Neural cell (in vitro differentiated cells): Measurements from ENCODE around the gene FAM53B. TPM values are rescaled to one million over a fixed set of nuclear protein-coding genes. Genes with fewer than 3 reads are reported as not detected.

Experiments used
- H2AFZ ChIP-seq: fragments of 200-600, 300-800 bp; sonication (generic), shearing (Covaris generic); 2 replicates; pipeline ENCODE4 v1.6.0; 2014; ENCODE audit warnings: low read depth, mild to moderate bottlenecking, antibody characterized with exemption, low read length, moderate library complexity
- H3F3A ChIP-seq: fragments of 200-600 bp; shearing (Covaris generic); 2 replicates; pipeline ENCODE4 v1.6.1; 2016; ENCODE audit warnings: mild to moderate bottlenecking, moderate library complexity, mixed read lengths, antibody characterized with exemption, low read length; ENCODE audit not compliant: insufficient read depth, poor library complexity, severe bottlenecking
- H3K27ac ChIP-seq: fragments of 200-600, 300-800 bp; sonication (generic), shearing (Covaris generic); 2 replicates; pipeline ENCODE4 v1.5.1; 2014; ENCODE audit warnings: mild to moderate bottlenecking, low read length, moderate library complexity
- H3K27me3 ChIP-seq: fragments of 300-800, 200-600 bp; sonication (generic), shearing (Covaris generic); 2 replicates; pipeline ENCODE4 v1.6.0; 2014; ENCODE audit warnings: mild to moderate bottlenecking, low read depth, low read length, moderate library complexity; ENCODE audit not compliant: insufficient read depth
- H3K36me3 ChIP-seq: fragments of 300-800, 200-600 bp; sonication (generic), shearing (Covaris generic); 2 replicates; pipeline ENCODE4 v1.5.1; 2014; ENCODE audit warnings: mild to moderate bottlenecking, antibody characterized with exemption, low read length, moderate library complexity; ENCODE audit not compliant: insufficient read depth
- H3K4me2 ChIP-seq: fragments of 300-800, 200-600 bp; sonication (generic), shearing (Covaris generic); 2 replicates; pipeline ENCODE4 v1.6.0; 2014; ENCODE audit warnings: mild to moderate bottlenecking, low read length
- H3K4me3 ChIP-seq: fragments of 300-800, 200-600 bp; sonication (generic), shearing (Covaris generic); 2 replicates; pipeline ENCODE4 v1.5.1; 2014; ENCODE audit warnings: mild to moderate bottlenecking, low read length, moderate library complexity
- H3K79me2 ChIP-seq: fragments of 200-600 bp; shearing (Covaris generic); replicated peaks from 2 replicates; pipeline ENCODE4 v1.6.0; 2014; ENCODE audit warnings: mild to moderate bottlenecking, low read length, moderate library complexity; ENCODE audit not compliant: insufficient read depth
- H3K9ac ChIP-seq: fragments of 300-800, 200-600 bp; sonication (generic), shearing (Covaris generic); 2 replicates; pipeline ENCODE4 v1.6.1; 2016; ENCODE audit warnings: mild to moderate bottlenecking, low read length, mixed read lengths
- H3K9me2 ChIP-seq: fragments of 200-600 bp; shearing (Covaris generic); 2 replicates; pipeline ENCODE4 v1.6.1; 2016; ENCODE audit warnings: mild to moderate bottlenecking, low read length, mixed read lengths; ENCODE audit not compliant: insufficient read depth
- H3K9me3 ChIP-seq: fragments of 200-600, 300-800 bp; sonication (generic), shearing (Covaris generic); 2 replicates; pipeline ENCODE4 v1.6.1; 2016; ENCODE audit warnings: mild to moderate bottlenecking, mixed run types, low read length, moderate library complexity, mixed read lengths
- H4K20me1 ChIP-seq: fragments of 200-600 bp; shearing (Covaris generic); 2 replicates; pipeline ENCODE4 v1.6.1; 2016; ENCODE audit warnings: mild to moderate bottlenecking, mixed run types; ENCODE audit not compliant: insufficient read depth
- EP300 ChIP-seq: fragments of 450-650 bp; conservative IDR thresholded peaks from 2 replicates; pipeline ENCODE4 v1.6.1; 2014; ENCODE audit warnings: antibody characterized with exemption, mild to moderate bottlenecking, moderate library complexity; ENCODE audit not compliant: poor library complexity, severe bottlenecking
- EZH2 ChIP-seq: fragments of 200-600, 300-800 bp; shearing (Covaris generic), sonication (generic); IDR thresholded peaks from 2 replicates; pipeline ENCODE4 v1.6.1; 2014; ENCODE audit warnings: antibody characterized with exemption, low read length, borderline replicate concordance, mild to moderate bottlenecking; ENCODE audit not compliant: insufficient read depth, poor library complexity, severe bottlenecking
- MXI1 ChIP-seq: fragments of 450-650 bp; conservative IDR thresholded peaks from 2 replicates; pipeline ENCODE4 v1.6.1; 2014; ENCODE audit warnings: antibody characterized with exemption, mild to moderate bottlenecking; ENCODE audit not compliant: poor library complexity, severe bottlenecking
- POLR2AphosphoS5 ChIP-seq: IDR thresholded peaks from 2 replicates; pipeline ENCODE4 v1.6.1; 2012
- RAD21 ChIP-seq: fragments of 450-650 bp; conservative IDR thresholded peaks from 2 replicates; pipeline ENCODE4 v1.6.1; 2014; ENCODE audit warnings: antibody characterized with exemption, mild to moderate bottlenecking, moderate library complexity
- REST ChIP-seq: IDR thresholded peaks from 2 replicates; pipeline ENCODE4 v1.6.1; 2012; ENCODE audit warnings: borderline replicate concordance
- SMC3 ChIP-seq: fragments of 450-650 bp; conservative IDR thresholded peaks from 2 replicates; pipeline ENCODE4 v1.6.1; 2014; ENCODE audit warnings: antibody characterized with exemption, mild to moderate bottlenecking, moderate library complexity; ENCODE audit not compliant: poor library complexity
- TAF1 ChIP-seq: IDR thresholded peaks from 2 replicates; pipeline ENCODE4 v1.6.1; 2012; ENCODE audit warnings: low read depth
- polyA plus RNA-seq: library from polyadenylated mRNA; depleted of rRNA; stranded (reverse); fragments of >200 nt; gene quantifications from 2 replicates; pipeline ENCODE4 v1.2.3, GENCODE V29; 2014
- TF ChIP-seq, protein P1 (sequence below): fragments of 450-650 bp; IDR thresholded peaks from 2 replicates; pipeline ENCODE4 v1.5.1; 2014; ENCODE audit warnings: antibody characterized with exemption, mild to moderate bottlenecking, moderate library complexity; ENCODE audit not compliant: poor library complexity, severe bottlenecking

FAM53B gene
- polyA plus RNA-seq, 1 donor from 2014 or later, result 21.8 TPM

GRCh38 chr10:124608093-124608721, 136.0 kb downstream of the FAM53B start:
- Histone ChIP-seq H3K27me3 (no peaks in the 10 kb centered on the region), H3K9ac (no peak overlapping the region), H3K9me2 (no peaks in the 10 kb centered on the region), H3K36me3 (no peaks in the 10 kb centered on the region), H3K4me2 (no peak overlapping the region), H3F3A (no peaks in the 10 kb centered on the region), H3K27ac (no peak overlapping the region), H3K4me3 (no peak overlapping the region), H3K9me3 (no peaks in the 10 kb centered on the region), H2AFZ (no peak overlapping the region), H3K79me2 (no peaks in the 10 kb centered on the region), H4K20me1 (no peaks in the 10 kb centered on the region)
- TF ChIP-seq MXI1, result no peak

DNA sequence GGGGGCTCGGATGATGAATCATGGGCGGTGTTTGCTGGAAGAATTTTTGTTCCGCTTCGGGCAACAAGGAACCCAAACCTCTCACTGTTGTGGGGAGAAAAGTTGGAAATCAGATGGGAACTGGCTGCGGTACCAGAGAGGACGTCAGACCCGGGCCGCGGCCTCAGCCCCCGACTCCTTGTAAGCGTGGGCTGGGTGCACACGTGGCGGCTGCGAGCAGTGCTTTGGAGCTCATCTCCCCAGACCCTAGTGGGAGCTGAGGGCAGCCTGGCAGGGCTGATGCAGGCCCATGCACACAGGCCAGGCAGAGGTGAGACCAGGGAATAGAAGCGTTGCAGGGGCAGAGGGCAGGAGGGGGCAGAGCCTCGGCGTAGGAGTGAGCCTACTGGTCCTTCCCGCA, 136.5 kb downstream of the FAM53B start:
- no peak overlapping the region for H3K27ac ChIP-seq
- no peak overlapping the region for H3K9ac ChIP-seq
- no peaks in the 10 kb centered on the region for H3K79me2 ChIP-seq
- H4K20me1 ChIP-seq, result no peaks in the 10 kb centered on the region
- H3K36me3 ChIP-seq, result no peaks in the 10 kb centered on the region
- H3K9me2 ChIP-seq, result no peaks in the 10 kb centered on the region
- H2AFZ ChIP-seq, result no peak overlapping the region
- H3K9me3 ChIP-seq, result no peaks in the 10 kb centered on the region
- no peak overlapping the region for H3K4me2 ChIP-seq
- no peaks in the 10 kb centered on the region for H3K27me3 ChIP-seq
- TF ChIP-seq REST (no peak), EZH2 (no peak), MXI1 (no peak), POLR2AphosphoS5 (no peak), EP300 (no peak), RAD21 (no peak), TAF1 (no peak), SMC3 (no peak)
- TF ChIP-seq, protein P1, sequence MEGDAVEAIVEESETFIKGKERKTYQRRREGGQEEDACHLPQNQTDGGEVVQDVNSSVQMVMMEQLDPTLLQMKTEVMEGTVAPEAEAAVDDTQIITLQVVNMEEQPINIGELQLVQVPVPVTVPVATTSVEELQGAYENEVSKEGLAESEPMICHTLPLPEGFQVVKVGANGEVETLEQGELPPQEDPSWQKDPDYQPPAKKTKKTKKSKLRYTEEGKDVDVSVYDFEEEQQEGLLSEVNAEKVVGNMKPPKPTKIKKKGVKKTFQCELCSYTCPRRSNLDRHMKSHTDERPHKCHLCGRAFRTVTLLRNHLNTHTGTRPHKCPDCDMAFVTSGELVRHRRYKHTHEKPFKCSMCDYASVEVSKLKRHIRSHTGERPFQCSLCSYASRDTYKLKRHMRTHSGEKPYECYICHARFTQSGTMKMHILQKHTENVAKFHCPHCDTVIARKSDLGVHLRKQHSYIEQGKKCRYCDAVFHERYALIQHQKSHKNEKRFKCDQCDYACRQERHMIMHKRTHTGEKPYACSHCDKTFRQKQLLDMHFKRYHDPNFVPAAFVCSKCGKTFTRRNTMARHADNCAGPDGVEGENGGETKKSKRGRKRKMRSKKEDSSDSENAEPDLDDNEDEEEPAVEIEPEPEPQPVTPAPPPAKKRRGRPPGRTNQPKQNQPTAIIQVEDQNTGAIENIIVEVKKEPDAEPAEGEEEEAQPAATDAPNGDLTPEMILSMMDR, result no peak
- no peak overlapping the region for H3K4me3 ChIP-seq
- no peaks in the 10 kb centered on the region for H3F3A ChIP-seq
